ENCODE measurements around the gene JPT2. TPM values are rescaled to one million over a fixed set of nuclear protein-coding genes. Genes with fewer than 3 reads are reported as not detected.
A peak's percentile ranks its signal among the peaks of the same experiment; 100 is the strongest.

JPT2 gene, protein sequence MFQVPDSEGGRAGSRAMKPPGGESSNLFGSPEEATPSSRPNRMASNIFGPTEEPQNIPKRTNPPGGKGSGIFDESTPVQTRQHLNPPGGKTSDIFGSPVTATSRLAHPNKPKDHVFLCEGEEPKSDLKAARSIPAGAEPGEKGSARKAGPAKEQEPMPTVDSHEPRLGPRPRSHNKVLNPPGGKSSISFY
- total RNA-seq: 141 and 146 TPM in 2 replicates
- long read RNA-seq, transcript JPT2-201 (5 exons, 3,718 nt): major isoform, 64 of 142 reads
- long read RNA-seq, partial matches to known transcripts: 1 of 142 reads
- long read RNA-seq, other reads (novel, unspliced or antisense): 71 of 142 reads

- TF ChIP-seq CTCF (IDR thresholded peaks at IDR 0.05; ENCODE audit: unreplicated experiment): no peak
- Mint-ChIP-seq H3K9me3 (ENCODE audit: low read depth) (no peaks in the 10 kb centered on the region), H3K27me3 (no peaks in the 10 kb centered on the region), H3K36me3 (ENCODE audit: insufficient read depth) (peaks cover 15% of the 10 kb centered on the region), H3K4me3 (ENCODE audit: low read depth) (peak within 1 kb of the TSS; percentile 96), H3K4me1 (ENCODE audit: low read depth) (peaks cover 21% of the 10 kb centered on the region), H3K27ac (peak within 1 kb of the TSS; percentile 96)
- DNase-seq (ENCODE audit: low spot score, unreplicated experiment): peak; percentile 92
These were observed at the start of gene JPT2 for GRCh38 chr16:1677942-1678499. JPT2 (plus strand) TSS chr16:1678279; CDS start chr16:1678313, 34 bp downstream.

GRCh38 chr16:1630450-1631213 lies 47.4 kb upstream of the JPT2 start:
- Mint-ChIP-seq H3K36me3 (ENCODE audit: insufficient read depth) (peaks cover 17% of the 10 kb centered on the region), H3K27ac (no peak overlapping the region), H3K27me3 (no peaks in the 10 kb centered on the region), H3K4me3 (ENCODE audit: low read depth) (no peak overlapping the region), H3K9me3 (ENCODE audit: low read depth) (no peaks in the 10 kb centered on the region), H3K4me1 (ENCODE audit: low read depth) (no peaks in the 10 kb centered on the region)
- DNase-seq (ENCODE audit: low spot score, unreplicated experiment): no peak
- TF ChIP-seq CTCF (IDR thresholded peaks at IDR 0.05; ENCODE audit: unreplicated experiment): no peak

DNA sequence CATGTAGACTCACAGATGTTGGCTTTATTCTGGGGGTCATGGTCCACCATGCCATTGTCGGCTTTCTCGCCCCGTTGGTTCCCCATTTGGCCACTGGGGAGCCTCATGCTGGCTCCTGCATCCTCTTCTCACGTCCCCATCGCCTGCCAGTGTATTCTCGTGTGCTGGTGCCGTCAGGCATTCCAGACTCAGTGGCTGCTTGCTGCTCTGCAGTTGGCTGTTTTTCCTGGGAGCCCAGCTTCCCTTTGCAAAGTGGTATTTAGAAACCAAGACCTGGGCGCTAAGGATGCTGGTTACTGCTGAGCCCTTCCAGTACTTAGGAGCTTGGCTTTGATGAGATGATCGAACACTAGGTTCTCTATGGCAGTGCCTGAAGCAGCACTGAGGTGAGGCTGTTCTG lies 46.8 kb upstream of the JPT2 start:
- Mint-ChIP-seq H3K27me3 (no peaks in the 10 kb centered on the region), H3K27ac (peak overlapping the region; percentile 33), H3K4me1 (ENCODE audit: low read depth) (no peaks in the 10 kb centered on the region), H3K9me3 (ENCODE audit: low read depth) (no peaks in the 10 kb centered on the region), H3K36me3 (ENCODE audit: insufficient read depth) (peaks cover 19% of the 10 kb centered on the region), H3K4me3 (ENCODE audit: low read depth) (no peak overlapping the region)
- no peak for TF ChIP-seq CTCF (IDR thresholded peaks at IDR 0.05; ENCODE audit: unreplicated experiment)
- no peak for DNase-seq (ENCODE audit: low spot score, unreplicated experiment)

- H3K27me3 Mint-ChIP-seq: no peaks in the 10 kb centered on the region
- no peaks in the 10 kb centered on the region for H3K9me3 Mint-ChIP-seq (ENCODE audit: low read depth)
- no peaks in the 10 kb centered on the region for H3K4me1 Mint-ChIP-seq (ENCODE audit: low read depth)
- H3K36me3 Mint-ChIP-seq (ENCODE audit: insufficient read depth): peaks cover 14% of the 10 kb centered on the region
- H3K27ac Mint-ChIP-seq: peak overlapping the region; percentile 55
- no peak for TF ChIP-seq CTCF (IDR thresholded peaks at IDR 0.05; ENCODE audit: unreplicated experiment)
- H3K4me3 Mint-ChIP-seq (ENCODE audit: low read depth): no peak overlapping the region
- no peak for DNase-seq (ENCODE audit: low spot score, unreplicated experiment)
These were observed 46.0 kb upstream of the JPT2 start for GRCh38 chr16:1631931-1632637.

GRCh38 chr16:1632638-1632970 lies 45.5 kb upstream of the JPT2 start:
- Mint-ChIP-seq H3K4me1 (ENCODE audit: low read depth) (no peaks in the 10 kb centered on the region), H3K27me3 (no peaks in the 10 kb centered on the region), H3K27ac (no peak overlapping the region), H3K36me3 (ENCODE audit: insufficient read depth) (peaks cover 14% of the 10 kb centered on the region), H3K4me3 (ENCODE audit: low read depth) (no peak overlapping the region), H3K9me3 (ENCODE audit: low read depth) (no peaks in the 10 kb centered on the region)
- no peak for DNase-seq (ENCODE audit: low spot score, unreplicated experiment)
- TF ChIP-seq CTCF (IDR thresholded peaks at IDR 0.05; ENCODE audit: unreplicated experiment): no peak

Data from progenitor cell of endocrine pancreas (in vitro differentiated cells).